GM12878 (cell line): ENCODE data around the gene ALDH3A2. TPM values are rescaled to one million over a fixed set of nuclear protein-coding genes. Genes with fewer than 3 reads are reported as not detected.
A peak's percentile ranks its signal among the peaks of the same experiment; 100 is the strongest.

Experiments
- ATAC-seq: fragments of 200-7000 bp; cut with Tn5 transposase; 3 replicates; pipeline ENCODE4 v1.9.1; 2020; ENCODE audit warnings: mild to moderate bottlenecking, moderate library complexity
- BruUV-seq: library from RNA; stranded (reverse); fragments of 400-500 nt; replicated peaks from 2 replicates; lab custom pipeline; 2021; lab: Mats Ljungman, UMichigan
- CTCF ChIA-PET: fragments of 300-600 bp; sonication (Branson Sonifier 250); formaldehyde crosslinking; extraction: SDS; loops from one replicate; lab custom pipeline; 2021; ENCODE audit warnings: inconsistent platforms; lab: Yijun Ruan, JAX
- POLR2A ChIA-PET: fragments of 350-600 bp; formaldehyde crosslinking; extraction: SDS; loops from one replicate; lab custom pipeline; 2021; ENCODE audit warnings: inconsistent platforms; lab: Charles Lee
- RAD21 ChIA-PET: fragments of 300-600 bp; sonication (Branson Sonifier 250); formaldehyde crosslinking; loops from one replicate; lab custom pipeline; 2023; ENCODE audit warnings: antibody characterized with exemption; ENCODE audit not compliant: unreplicated experiment; lab: Charles Lee
- SMC1A ChIA-PET: fragments of 300-600 bp; sonication (Branson Sonifier 250); formaldehyde crosslinking; loops from one replicate; lab custom pipeline; 2023; ENCODE audit not compliant: unreplicated experiment, uncharacterized antibody; lab: Charles Lee
- DNase-seq: peaks from one replicate; pipeline ENCODE4 v3.0.0-alpha.2; 2011; ENCODE audit warnings: low read depth, low spot score
- FAIRE-seq: peaks from 3 replicates; lab custom pipeline; 2011; peaks lifted over from hg19 to GRCh38; lab: Jason Lieb, UNC
- H2AFZ ChIP-seq: 2 replicates; pipeline ENCODE4 v1.6.0; 2011; ENCODE audit warnings: low read depth, low read length, control low read depth; ENCODE audit not compliant: control insufficient read depth
- H3K27ac ChIP-seq: 2 replicates; pipeline ENCODE4 v1.5.1; 2011; ENCODE audit warnings: control low read depth; ENCODE audit not compliant: control insufficient read depth, insufficient read depth
- H3K27me3 ChIP-seq, 2 experiments: replicated peaks in 1 of 2; 2 replicates each; pipeline versions ENCODE4 v1.6.0 to v1.6.1; 2011; ENCODE audit warnings: low read length in 1 of 2; ENCODE audit not compliant: control insufficient read depth in 2 of 2, insufficient read depth in 2 of 2
- H3K36me3 ChIP-seq, 2 experiments: 2 replicates each; pipeline ENCODE4 v1.5.1; 2011; ENCODE audit warnings: low read length in 1 of 2; ENCODE audit not compliant: control insufficient read depth in 2 of 2, insufficient read depth in 2 of 2
- H3K4me1 ChIP-seq: 2 replicates; pipeline ENCODE4 v1.6.1; 2011; ENCODE audit warnings: mild to moderate bottlenecking, low read length, moderate library complexity, mixed read lengths; ENCODE audit not compliant: control insufficient read depth, insufficient read depth
- H3K4me2 ChIP-seq: 2 replicates; pipeline ENCODE4 v1.6.0; 2011; ENCODE audit warnings: control low read depth; ENCODE audit not compliant: control insufficient read depth, insufficient read depth
- H3K4me3 ChIP-seq: fragments of 200-600 bp; sonication (generic); 2 replicates; pipeline ENCODE4 v1.5.1; 2016
- H3K79me2 ChIP-seq: 2 replicates; pipeline ENCODE4 v1.6.0; 2011; ENCODE audit warnings: low read length; ENCODE audit not compliant: control insufficient read depth, insufficient read depth
- H3K9ac ChIP-seq: 2 replicates; pipeline ENCODE4 v1.8.0; 2011; ENCODE audit warnings: low read length, control low read depth, mixed read lengths; ENCODE audit not compliant: control insufficient read depth, insufficient read depth
- H3K9me3 ChIP-seq: replicated peaks from 3 replicates; pipeline ENCODE4 v1.5.1; 2011; ENCODE audit warnings: mild to moderate bottlenecking, low read length; ENCODE audit not compliant: control insufficient read depth, insufficient read depth
- H4K20me1 ChIP-seq: 2 replicates; pipeline ENCODE4 v1.6.0; 2011; ENCODE audit not compliant: control insufficient read depth, insufficient read depth
- ATF3 ChIP-seq: IDR thresholded peaks from 2 replicates; pipeline ENCODE4 v1.6.1; 2011; ENCODE audit warnings: low read depth, mild to moderate bottlenecking, low read length, moderate library complexity, borderline replicate concordance; ENCODE audit errors: extremely low read depth
- EGR1 ChIP-seq, 2 experiments: IDR thresholded peaks; 1 replicate in 1 of 2; 2 replicates in 1 of 2; pipeline ENCODE4 v1.6.1; 2011 to 2012; ENCODE audit warnings: low read depth in 2 of 2, low read length in 2 of 2, borderline replicate concordance in 1 of 2, mild to moderate bottlenecking in 1 of 2, moderate library complexity in 1 of 2
- FOS ChIP-seq: IDR thresholded peaks from 3 replicates; pipeline ENCODE4 v1.6.1; 2011; ENCODE audit warnings: borderline replicate concordance; ENCODE audit not compliant: insufficient read length; ENCODE audit errors: extremely low read depth
- LARP7 ChIP-seq: fragments of 450-650 bp; IDR thresholded peaks from 2 replicates; pipeline ENCODE4 v1.6.1; 2017; ENCODE audit warnings: mild to moderate bottlenecking
- MXI1 ChIP-seq: fragments of 150-350 bp; IDR thresholded peaks from 2 replicates; pipeline ENCODE4 v1.6.1; 2011; ENCODE audit warnings: low read depth, mild to moderate bottlenecking, inconsistent platforms, low read length, improper control_type of control experiment
- NR2C1 ChIP-seq: fragments of 450-650 bp; IDR thresholded peaks from 2 replicates; pipeline ENCODE4 v1.6.1; 2017; ENCODE audit warnings: antibody characterized with exemption, mild to moderate bottlenecking, moderate library complexity
- PML ChIP-seq: IDR thresholded peaks from 2 replicates; pipeline ENCODE4 v1.6.1; 2012; ENCODE audit warnings: low read length, inconsistent platforms
- RAD21 ChIP-seq: IDR thresholded peaks from 2 replicates; pipeline ENCODE4 v1.6.1; 2011; ENCODE audit warnings: mild to moderate bottlenecking, low read depth, low read length, moderate library complexity; ENCODE audit not compliant: insufficient read depth
- RELA ChIP-seq: fragments of 450-650 bp; IDR thresholded peaks from 2 replicates; pipeline ENCODE4 v1.8.0; 2014; ENCODE audit warnings: borderline replicate concordance; ENCODE audit not compliant: partially characterized antibody
- SREBF1 ChIP-seq: IDR thresholded peaks from 2 replicates; pipeline ENCODE4 v1.6.1; 2012; ENCODE audit warnings: mild to moderate bottlenecking, low read length
- SRF ChIP-seq, 2 experiments: IDR thresholded peaks; 2 replicates each; pipeline ENCODE4 v1.6.1; 2011; ENCODE audit warnings: low read depth in 2 of 2, low read length in 2 of 2, mild to moderate bottlenecking in 1 of 2, moderate library complexity in 1 of 2
- SUPT20H ChIP-seq: IDR thresholded peaks from 2 replicates; pipeline ENCODE4 v1.6.1; 2011; ENCODE audit warnings: low read depth, mild to moderate bottlenecking, low read length, moderate library complexity, borderline replicate concordance; ENCODE audit not compliant: control insufficient read depth
- WRNIP1 ChIP-seq: IDR thresholded peaks from 2 replicates; pipeline ENCODE4 v1.6.1; 2011; ENCODE audit warnings: low read depth, low read length, improper control_type of control experiment, borderline replicate concordance
- WGBS: methylation state at CpG from one replicate; pipeline ENCODE4 v1.1.6; 2016; ENCODE audit warnings: low lambda C conversion rate; ENCODE audit not compliant: insufficient replicate concordance, insufficient coverage; ENCODE audit errors: missing lambda C conversion rate; 5-methylcytosine and 5-hydroxymethylcytosine counted together
- in situ Hi-C: fragments of 300-500 bp; cut with MboI; formaldehyde crosslinking; loops from 9 replicates; pipeline ENCODE4 v1.14.3; 2018; ENCODE audit warnings: mixed read lengths
- intact Hi-C: fragments of 100-400 bp; cut with micrococcal nuclease; formaldehyde crosslinking; loops from one replicate; pipeline ENCODE4 v1.14.2; 2022; ENCODE audit not compliant: unreplicated experiment
- polyA plus RNA-seq, 11 experiments: library from polyadenylated mRNA; depleted of rRNA in 4 of 11; unstranded in 6 of 11; stranded (reverse) in 5 of 11; fragments of >200 nt; fragmentation: Nextera tagmentation in 4 of 11; fragmentation: Illumina TruSeq in 1 of 11; extraction: Ambion mirVana in 4 of 11; extraction: Trizol in 1 of 11; gene quantifications; 1 replicate in 1 of 11; 2 replicates in 10 of 11; pipeline versions ENCODE4 v1.2.1 to v1.2.3, GENCODE V29; 2011 to 2016; ENCODE audit warnings: inconsistent platforms in 2 of 11, missing spikeins in 2 of 11, low read depth in 1 of 11
- total RNA-seq, 4 experiments: library from RNA; depleted of rRNA in 3 of 4; stranded (reverse); fragments of >200 nt in 3 of 4; fragmentation: Illumina TruSeq in 1 of 4; extraction: Trizol in 1 of 4; gene quantifications; 2 replicates each; pipeline versions ENCODE4 v1.2.1 to v1.2.3, GENCODE V29; 2013 to 2021
- TF ChIP-seq, protein P1 (sequence below): IDR thresholded peaks from 2 replicates; pipeline ENCODE4 v1.6.1; 2011; ENCODE audit warnings: mild to moderate bottlenecking, low read depth, low read length, moderate library complexity; ENCODE audit not compliant: insufficient replicate concordance

ALDH3A2 gene
- total and polyA plus RNA-seq, 10 of the 15 experiments (the other 5 are each of a cell fraction or from before 2014, with no cell fraction given), result 5.0 to 37.0 (median 26.1) TPM

- TF ChIP-seq, protein P1, sequence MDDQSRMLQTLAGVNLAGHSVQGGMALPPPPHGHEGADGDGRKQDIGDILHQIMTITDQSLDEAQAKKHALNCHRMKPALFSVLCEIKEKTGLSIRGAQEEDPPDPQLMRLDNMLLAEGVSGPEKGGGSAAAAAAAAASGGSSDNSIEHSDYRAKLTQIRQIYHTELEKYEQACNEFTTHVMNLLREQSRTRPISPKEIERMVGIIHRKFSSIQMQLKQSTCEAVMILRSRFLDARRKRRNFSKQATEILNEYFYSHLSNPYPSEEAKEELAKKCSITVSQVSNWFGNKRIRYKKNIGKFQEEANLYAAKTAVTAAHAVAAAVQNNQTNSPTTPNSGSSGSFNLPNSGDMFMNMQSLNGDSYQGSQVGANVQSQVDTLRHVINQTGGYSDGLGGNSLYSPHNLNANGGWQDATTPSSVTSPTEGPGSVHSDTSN, result no peak
- no peak for TF ChIP-seq NR2C1
- no peak for TF ChIP-seq WRNIP1
- TF ChIP-seq SREBF1, result no peak
- TF ChIP-seq PML, result no peak
- TF ChIP-seq RELA, result no peak
- no peak for TF ChIP-seq FOS
- no peak for TF ChIP-seq MXI1
These were observed 34.6 kb upstream of the ALDH3A2 start (continued) for GRCh38 chr17:19613979-19614378.

DNA sequence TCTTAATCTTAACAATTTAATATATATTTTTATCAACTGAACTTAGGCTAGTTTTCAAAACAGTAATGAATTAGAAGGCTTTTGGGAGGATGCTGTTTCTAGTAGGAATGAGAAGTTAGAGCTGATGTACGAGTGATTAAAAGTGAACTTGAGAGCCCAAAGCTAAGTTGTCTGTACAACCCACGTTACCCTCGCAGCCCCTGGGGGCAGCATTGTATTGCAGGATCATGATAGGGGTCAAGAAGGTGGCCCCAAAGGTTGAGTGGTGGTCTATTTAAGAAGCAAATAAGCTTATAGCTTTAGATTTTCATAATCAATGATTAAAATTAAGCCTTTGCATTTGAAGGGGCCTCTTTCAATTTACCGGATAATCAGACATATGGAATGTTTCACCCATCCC, 33.7 kb upstream of the ALDH3A2 start:
- FAIRE-seq, result no peak
- CTCF ChIA-PET, result interaction anchor here (1.3 kb wide), 1 partner anchor 31 kb away, joined by 5 read pairs; no protein-coding TSS in a partner anchor
- ATAC-seq, result no peak
- no peaks in the 10 kb centered on the region for H3K4me1 ChIP-seq
- POLR2A ChIA-PET, result interaction anchor here (0.6 kb wide), 1 partner anchor 589 kb away, joined by 9 read pairs; no protein-coding TSS in a partner anchor
- no peaks in the 10 kb centered on the region for H4K20me1 ChIP-seq
- no peaks in the 10 kb centered on the region for H3K79me2 ChIP-seq
- RAD21 ChIA-PET, result interaction anchor here (0.7 kb wide), 2 partner anchors 118 to 148 kb away, joined by 3 to 4 read pairs; no protein-coding TSS in a partner anchor
- TF ChIP-seq ATF3, result no peak
- TF ChIP-seq SUPT20H, result no peak
- no peak for TF ChIP-seq SRF (IDR thresholded peaks at IDR 0.05; ENCODE audit: low read depth in 2 of 2, low read length in 2 of 2)
- TF ChIP-seq LARP7, result no peak
- TF ChIP-seq EGR1 (IDR thresholded peaks at IDR 0.05; ENCODE audit: borderline replicate concordance in 1 of 2, low read depth in 2 of 2, low read length in 2 of 2), result no peak
- 0 out of 2 replicates have a peak, but pooled peaks have one; percentile 10 for TF ChIP-seq RAD21
- H3K9ac ChIP-seq, result no peak overlapping the region
- H3K4me2 ChIP-seq, result no peak overlapping the region
- in situ Hi-C loops, result no loop called here
- DNase-seq, result no peak
- intact Hi-C loops, result no loop called here
- SMC1A ChIA-PET, result interaction anchor here (1.4 kb wide), 1 partner anchor 16 kb away, joined by 4 read pairs; no protein-coding TSS in a partner anchor
- 51% methylated on average over 4 of the region's 4 CpGs for WGBS
- H3K4me3 ChIP-seq, result no peak overlapping the region
- no peaks in the 10 kb centered on the region; a peak in 1 of 4 replicates for H3K27me3 ChIP-seq
- H3K27ac ChIP-seq, result no peak overlapping the region
- no peak overlapping the region for H2AFZ ChIP-seq
- no peaks in the 10 kb centered on the region for H3K36me3 ChIP-seq
- BruUV-seq, result no TSS peak
- H3K9me3 ChIP-seq, result no peaks in the 10 kb centered on the region; the same call in 2 of the 3 replicates
